Heart left ventricle (tissue), 16 donors: ENCODE measurements around the gene ERN1. TPM values are rescaled to one million over a fixed set of nuclear protein-coding genes. Genes with fewer than 3 reads are reported as not detected.

Source experiments
- ATAC-seq, 4 donors: fragments of 200-7000 bp; cut with Tn5 transposase; one replicate each; pipeline ENCODE4 v1.9.1; 2020 to 2022; ENCODE audit warnings: moderate library complexity in 4 of 4, mild to moderate bottlenecking in 3 of 4, moderate number of reproducible peaks in 1 of 4
- DNase-seq, 5 donors: peaks; one replicate each; pipeline ENCODE4 v3.0.0-alpha.2; 2020
- H3K27ac ChIP-seq, 12 donors: fragments of 200-600 bp; sonication (generic) in 4 of 12; one replicate each; pipeline versions ENCODE4 v1.5.0 to v1.8.0; 2016 to 2022; ENCODE audit warnings: mild to moderate bottlenecking in 2 of 12
- H3K27me3 ChIP-seq, 9 donors: fragments of 200-600 bp; sonication (generic) in 2 of 9; one replicate each; pipeline versions ENCODE4 v1.5.1 to v1.8.0; 2016 to 2022; ENCODE audit warnings: mild to moderate bottlenecking in 3 of 9
- H3K36me3 ChIP-seq, 9 donors: fragments of 200-600 bp; sonication (generic) in 2 of 9; one replicate each; pipeline versions ENCODE4 v1.5.0 to v1.8.0; 2018 to 2022; ENCODE audit warnings: mild to moderate bottlenecking in 2 of 9
- H3K4me1 ChIP-seq, 12 donors: fragments of 200-600 bp; sonication (generic) in 4 of 12; one replicate each; pipeline versions ENCODE4 v1.5.0 to v1.8.0; 2016 to 2022; ENCODE audit warnings: mild to moderate bottlenecking in 3 of 12
- H3K4me3 ChIP-seq, 12 donors: fragments of 200-600 bp; sonication (generic) in 4 of 12; one replicate each; pipeline versions ENCODE4 v1.5.0 to v1.8.0; 2017 to 2022; ENCODE audit warnings: mild to moderate bottlenecking in 9 of 12, moderate library complexity in 4 of 12
- H3K9me3 ChIP-seq, 12 donors: fragments of 200-600 bp; sonication (generic) in 4 of 12; one replicate each; pipeline versions ENCODE4 v1.5.0 to v1.8.0; 2016 to 2022; ENCODE audit warnings: mild to moderate bottlenecking in 1 of 12
- CTCF ChIP-seq, 12 donors: fragments of 200-600 bp; sonication (generic) in 4 of 12; IDR thresholded peaks; one replicate each; pipeline versions ENCODE4 v1.5.0 to v1.8.0; 2018 to 2022; ENCODE audit warnings: antibody characterized with exemption in 12 of 12, mild to moderate bottlenecking in 5 of 12
- POLR2A ChIP-seq, 2 donors: fragments of 450-650 bp; IDR thresholded peaks; one replicate each; pipeline ENCODE4 v1.6.1; 2017; ENCODE audit warnings: antibody characterized with exemption in 2 of 2, mild to moderate bottlenecking in 2 of 2, moderate library complexity in 2 of 2
- WGBS, 4 donors: extraction: QIAGEN DNeasy Blood & Tissue Kit in 2 of 4; methylation state at CpG; one replicate each; pipeline versions ENCODE4 v1.1.5 to v1.1.7; 2013 to 2018; 5-methylcytosine and 5-hydroxymethylcytosine counted together
- intact Hi-C, 10 donors: fragments of 100-400 bp; cut with DNase I; formaldehyde crosslinking; loops; one replicate each; pipeline versions ENCODE4 v1.11.1 to v1.14.2; 2022
- polyA plus RNA-seq, 2 donors: library from polyadenylated mRNA; stranded (reverse); fragments of 200-250 nt; gene quantifications; one replicate each; pipeline ENCODE4 v1.2.3, GENCODE V29; 2013
- total RNA-seq, 9 donors: library from RNA; depleted of rRNA in 2 of 9; stranded (reverse); fragments of >200 nt in 2 of 9; fragmentation: NEBNext Ultra II Directional in 3 of 9; extraction: Animal tissue kit (Norgen Biotek cat#: 25700) in 3 of 9; gene quantifications; one replicate each; pipeline versions ENCODE4 v1.1.0 to v1.2.4, GENCODE V29; 2016 to 2023
- donor health status: ischemic (EF 13 %, LVEDD 7.1; RV severe dilation, severe dysfunction).
- donor health status: healthy with polysubstance abuse.
- donor health status: DM: no; HTN: yes; CAD: no.
- donor health status: DM: no; HTN: no; CAD: no.
- donor health status: ischemic (EF 25% LVEDD 6.9; RV normal size, moderate dysfunction).
- donor health status: ischemic (EF 25% LVEDD 5.7; RV mildly dilated, moderate dysfunction).
- donor health status: healthy.
- donor health status: DM: yes; HTN: yes; CAD: no.
- donor health status: ischemic (EF 35%, LVEDD 5.7; RV mildly dilated, moderate dysfunction).
- donor health status: nonischemic (EF 11% LVEDD 7.7; RV severe dilation, severe dysfunction).
- donor health status: DM: yes; HTN: yes; CAD: no.
- donor health status: PGD.
- donor health status: ischemic (EF 29% LVEDD 5.4; RV normal size, mild dysfunction).
- donor health status: nonischemic (EF 23%, LVEDD 6.1; RV moderate dilation, normal function).

The ERN1 gene
- total and polyA plus RNA-seq, 11 donors = 1.5 to 18.7 (median 7.4) TPM

- Histone ChIP-seq H3K4me3 (no peak overlapping the region), H3K36me3 (peaks cover 0 to 33% (median 10%) of the 10 kb centered on the region in 9 donors), H3K27ac (no peak overlapping the region), H3K4me1 (peaks cover 0 to 38% (median 5%) of the 10 kb centered on the region in 12 donors), H3K27me3 (no peaks in the 10 kb centered on the region), H3K9me3 (no peaks in the 10 kb centered on the region)
- DNase-seq (no peak), ATAC-seq (no peak)
- intact Hi-C loops = no loop called here
- TF ChIP-seq POLR2A (IDR thresholded peaks at IDR 0.05) = no peak
- TF ChIP-seq CTCF (IDR thresholded peaks at IDR 0.05) = no peak
- WGBS, 4 donors = 92 to 99% (median 93%) methylated on average over 4 of the region's 4 CpGs
These were observed 36.9 kb downstream of the ERN1 start for GRCh38 chr17:64092952-64093451.

- TF ChIP-seq POLR2A (IDR thresholded peaks at IDR 0.05) (no peak), CTCF (IDR thresholded peaks at IDR 0.05) (no peak)
- H3K27ac ChIP-seq = no peak overlapping the region
- WGBS, 4 donors = 88 to 94% (median 91%) methylated on average over 2 of the region's 2 CpGs
- no peaks in the 10 kb centered on the region for H3K9me3 ChIP-seq
- intact Hi-C loops = no loop called here
- H3K27me3 ChIP-seq = no peaks in the 10 kb centered on the region
- ATAC-seq (no peak), DNase-seq (peak in 1 of 5 donors; percentile 32)
- H3K4me1 ChIP-seq = peaks cover 0 to 31% (median 5%) of the 10 kb centered on the region in 12 donors
- H3K4me3 ChIP-seq = no peak overlapping the region
- peaks cover 0 to 25% (median 7%) of the 10 kb centered on the region in 9 donors for H3K36me3 ChIP-seq
These were observed 37.8 kb downstream of the ERN1 start for GRCh38 chr17:64092113-64092512.

- no peak for TF ChIP-seq CTCF (IDR thresholded peaks at IDR 0.05)
- no peak for TF ChIP-seq POLR2A (IDR thresholded peaks at IDR 0.05)
- Histone ChIP-seq H3K36me3 (peaks cover 0 to 19% (median 3%) of the 10 kb centered on the region in 9 donors), H3K27me3 (no peaks in the 10 kb centered on the region), H3K27ac (peak overlapping the region in 1 of 12 donors; percentile 4), H3K4me3 (no peak overlapping the region), H3K4me1 (peaks cover 0 to 26% (median 4%) of the 10 kb centered on the region in 12 donors), H3K9me3 (no peaks in the 10 kb centered on the region)
- intact Hi-C loops = no loop called here
- ATAC-seq (no peak), DNase-seq (no peak)
- 93 to 96% (median 94%) methylated on average over 6 of the region's 6 CpGs for WGBS, 4 donors
These were observed 38.4 kb downstream of the ERN1 start for GRCh38 chr17:64091571-64091970.

GRCh38 chr17:64091116-64091515 lies 38.8 kb downstream of the ERN1 start:
- Histone ChIP-seq H3K4me1 (peaks cover 0 to 25% (median 4%) of the 10 kb centered on the region in 12 donors), H3K27me3 (no peaks in the 10 kb centered on the region), H3K9me3 (no peaks in the 10 kb centered on the region), H3K36me3 (peaks cover 0 to 15% (median 1%) of the 10 kb centered on the region in 9 donors), H3K4me3 (no peak overlapping the region), H3K27ac (peak overlapping the region in 1 of 12 donors; percentile 4)
- DNase-seq = no peak
- TF ChIP-seq CTCF (IDR thresholded peaks at IDR 0.05) (no peak), POLR2A (IDR thresholded peaks at IDR 0.05) (no peak)
- no peak for ATAC-seq
- 90 to 97% (median 92%) methylated on average over 3 of the region's 3 CpGs for WGBS, 4 donors
- intact Hi-C loops = no loop called here
